ENCODE results near the gene TNS1.

The TNS1 gene

DNA sequence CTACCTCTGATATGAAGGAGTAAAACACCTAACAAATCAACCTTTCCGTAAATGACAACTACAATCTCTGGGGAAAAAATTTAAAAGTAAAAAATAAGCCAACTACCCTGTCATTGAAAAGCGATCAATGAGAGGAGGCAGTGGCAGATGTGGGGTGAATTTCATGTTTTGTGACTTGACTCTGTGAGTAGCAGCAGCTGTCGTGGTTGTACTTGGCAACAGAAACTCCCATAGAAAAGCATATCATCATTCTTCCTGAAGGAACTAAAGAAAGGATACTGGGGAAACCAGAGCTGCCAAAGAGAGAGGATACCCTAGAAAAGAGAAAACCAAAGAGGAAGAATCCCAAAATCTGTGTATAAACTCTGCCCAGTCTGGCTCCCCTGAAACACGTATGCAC, 236.4 kb downstream of the TNS1 start:
- H2AFZ ChIP-seq = no peak overlapping the region
- no peak overlapping the region for H3K27ac ChIP-seq
- no peak overlapping the region for H3K9ac ChIP-seq
- TF ChIP-seq, protein P1, sequence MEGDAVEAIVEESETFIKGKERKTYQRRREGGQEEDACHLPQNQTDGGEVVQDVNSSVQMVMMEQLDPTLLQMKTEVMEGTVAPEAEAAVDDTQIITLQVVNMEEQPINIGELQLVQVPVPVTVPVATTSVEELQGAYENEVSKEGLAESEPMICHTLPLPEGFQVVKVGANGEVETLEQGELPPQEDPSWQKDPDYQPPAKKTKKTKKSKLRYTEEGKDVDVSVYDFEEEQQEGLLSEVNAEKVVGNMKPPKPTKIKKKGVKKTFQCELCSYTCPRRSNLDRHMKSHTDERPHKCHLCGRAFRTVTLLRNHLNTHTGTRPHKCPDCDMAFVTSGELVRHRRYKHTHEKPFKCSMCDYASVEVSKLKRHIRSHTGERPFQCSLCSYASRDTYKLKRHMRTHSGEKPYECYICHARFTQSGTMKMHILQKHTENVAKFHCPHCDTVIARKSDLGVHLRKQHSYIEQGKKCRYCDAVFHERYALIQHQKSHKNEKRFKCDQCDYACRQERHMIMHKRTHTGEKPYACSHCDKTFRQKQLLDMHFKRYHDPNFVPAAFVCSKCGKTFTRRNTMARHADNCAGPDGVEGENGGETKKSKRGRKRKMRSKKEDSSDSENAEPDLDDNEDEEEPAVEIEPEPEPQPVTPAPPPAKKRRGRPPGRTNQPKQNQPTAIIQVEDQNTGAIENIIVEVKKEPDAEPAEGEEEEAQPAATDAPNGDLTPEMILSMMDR (IDR thresholded peaks at IDR 0.05) = no peak
- H3K36me3 ChIP-seq (ENCODE audit: control insufficient read depth, insufficient read depth, low read length) = no peaks in the 10 kb centered on the region
- H3K79me2 ChIP-seq = no peaks in the 10 kb centered on the region
- H3K4me1 ChIP-seq = no peaks in the 10 kb centered on the region
- H3K9me3 ChIP-seq (ENCODE audit: control insufficient read depth, low read length) = no peaks in the 10 kb centered on the region
- H3K4me3 ChIP-seq (ENCODE audit: low read depth, low read length) = no peak overlapping the region
- H3K27me3 ChIP-seq (ENCODE audit: control insufficient read depth, insufficient read depth, low read length) = no peaks in the 10 kb centered on the region
- no peak overlapping the region for H3K4me2 ChIP-seq (ENCODE audit: low read length)

GRCh38 chr2:217761645-217762277, 241.0 kb downstream of the TNS1 start:
- TF ChIP-seq, protein P1 (IDR thresholded peaks at IDR 0.05) = no peak
- Histone ChIP-seq H3K36me3 (ENCODE audit: control insufficient read depth, insufficient read depth, low read length) (no peaks in the 10 kb centered on the region), H3K4me1 (peaks cover 4% of the 10 kb centered on the region), H3K4me2 (ENCODE audit: low read length) (no peak overlapping the region), H3K9me3 (ENCODE audit: control insufficient read depth, low read length) (no peaks in the 10 kb centered on the region), H3K79me2 (no peaks in the 10 kb centered on the region), H3K4me3 (ENCODE audit: low read depth, low read length) (no peak overlapping the region), H3K27ac (no peak overlapping the region), H3K27me3 (ENCODE audit: control insufficient read depth, insufficient read depth, low read length) (no peaks in the 10 kb centered on the region), H2AFZ (no peak overlapping the region), H3K9ac (no peak overlapping the region)

GRCh38 chr2:217759991-217760390, 242.8 kb downstream of the TNS1 start:
- TF ChIP-seq, protein P1 (IDR thresholded peaks at IDR 0.05) = no peak
- H3K79me2 ChIP-seq = no peaks in the 10 kb centered on the region
- no peaks in the 10 kb centered on the region for H3K9me3 ChIP-seq (ENCODE audit: control insufficient read depth, low read length)
- H3K36me3 ChIP-seq (ENCODE audit: control insufficient read depth, insufficient read depth, low read length) = no peaks in the 10 kb centered on the region
- H2AFZ ChIP-seq = no peak overlapping the region
- no peak overlapping the region for H3K4me3 ChIP-seq (ENCODE audit: low read depth, low read length)
- no peak overlapping the region for H3K4me2 ChIP-seq (ENCODE audit: low read length)
- no peak overlapping the region for H3K9ac ChIP-seq
- peaks cover 16% of the 10 kb centered on the region for H3K4me1 ChIP-seq
- no peaks in the 10 kb centered on the region for H3K27me3 ChIP-seq (ENCODE audit: control insufficient read depth, insufficient read depth, low read length)
- H3K27ac ChIP-seq = no peak overlapping the region

GRCh38 chr2:217757108-217757463, 245.7 kb downstream of the TNS1 start:
- Histone ChIP-seq H3K9ac (no peak overlapping the region), H3K4me2 (ENCODE audit: low read length) (peak overlapping the region; percentile 53), H3K27ac (peak overlapping the region; percentile 99)

More at GRCh38 chr2:217757108-217757463, 245.7 kb downstream of the TNS1 start:
- Histone ChIP-seq H3K79me2 (no peaks in the 10 kb centered on the region), H3K36me3 (ENCODE audit: control insufficient read depth, insufficient read depth, low read length) (no peaks in the 10 kb centered on the region), H3K9me3 (ENCODE audit: control insufficient read depth, low read length) (no peaks in the 10 kb centered on the region), H3K4me3 (ENCODE audit: low read depth, low read length) (no peak overlapping the region), H3K27me3 (ENCODE audit: control insufficient read depth, insufficient read depth, low read length) (no peaks in the 10 kb centered on the region), H2AFZ (peak overlapping the region; percentile 80), H3K4me1 (peaks cover 41% of the 10 kb centered on the region)
- TF ChIP-seq, protein P1 (IDR thresholded peaks at IDR 0.05) = no peak
